Heart left ventricle (tissue), 16 donors: Measurements from ENCODE around the gene TTLL10. TPM values are rescaled to one million over a fixed set of nuclear protein-coding genes. Genes with fewer than 3 reads are reported as not detected.

ENCODE experiments used
- ATAC-seq, 4 donors: fragments of 200-7000 bp; cut with Tn5 transposase; one replicate each; pipeline ENCODE4 v1.9.1; 2020 to 2022; ENCODE audit warnings: moderate library complexity in 4 of 4, mild to moderate bottlenecking in 3 of 4, moderate number of reproducible peaks in 1 of 4
- DNase-seq, 5 donors: peaks; one replicate each; pipeline ENCODE4 v3.0.0-alpha.2; 2020
- H3K27ac ChIP-seq, 12 donors: fragments of 200-600 bp; sonication (generic) in 4 of 12; one replicate each; pipeline versions ENCODE4 v1.5.0 to v1.8.0; 2016 to 2022; ENCODE audit warnings: mild to moderate bottlenecking in 2 of 12
- H3K27me3 ChIP-seq, 9 donors: fragments of 200-600 bp; sonication (generic) in 2 of 9; one replicate each; pipeline versions ENCODE4 v1.5.1 to v1.8.0; 2016 to 2022; ENCODE audit warnings: mild to moderate bottlenecking in 3 of 9
- H3K36me3 ChIP-seq, 9 donors: fragments of 200-600 bp; sonication (generic) in 2 of 9; one replicate each; pipeline versions ENCODE4 v1.5.0 to v1.8.0; 2018 to 2022; ENCODE audit warnings: mild to moderate bottlenecking in 2 of 9
- H3K4me1 ChIP-seq, 12 donors: fragments of 200-600 bp; sonication (generic) in 4 of 12; one replicate each; pipeline versions ENCODE4 v1.5.0 to v1.8.0; 2016 to 2022; ENCODE audit warnings: mild to moderate bottlenecking in 3 of 12
- H3K4me3 ChIP-seq, 12 donors: fragments of 200-600 bp; sonication (generic) in 4 of 12; one replicate each; pipeline versions ENCODE4 v1.5.0 to v1.8.0; 2017 to 2022; ENCODE audit warnings: mild to moderate bottlenecking in 9 of 12, moderate library complexity in 4 of 12
- H3K9me3 ChIP-seq, 12 donors: fragments of 200-600 bp; sonication (generic) in 4 of 12; one replicate each; pipeline versions ENCODE4 v1.5.0 to v1.8.0; 2016 to 2022; ENCODE audit warnings: mild to moderate bottlenecking in 1 of 12
- CTCF ChIP-seq, 12 donors: fragments of 200-600 bp; sonication (generic) in 4 of 12; IDR thresholded peaks; one replicate each; pipeline versions ENCODE4 v1.5.0 to v1.8.0; 2018 to 2022; ENCODE audit warnings: antibody characterized with exemption in 12 of 12, mild to moderate bottlenecking in 5 of 12
- POLR2A ChIP-seq, 2 donors: fragments of 450-650 bp; IDR thresholded peaks; one replicate each; pipeline ENCODE4 v1.6.1; 2017; ENCODE audit warnings: antibody characterized with exemption in 2 of 2, mild to moderate bottlenecking in 2 of 2, moderate library complexity in 2 of 2
- WGBS, 4 donors: extraction: QIAGEN DNeasy Blood & Tissue Kit in 2 of 4; methylation state at CpG; one replicate each; pipeline versions ENCODE4 v1.1.5 to v1.1.7; 2013 to 2018; 5-methylcytosine and 5-hydroxymethylcytosine counted together
- intact Hi-C, 10 donors: fragments of 100-400 bp; cut with DNase I; formaldehyde crosslinking; loops; one replicate each; pipeline versions ENCODE4 v1.11.1 to v1.14.2; 2022
- polyA plus RNA-seq, 2 donors: library from polyadenylated mRNA; stranded (reverse); fragments of 200-250 nt; gene quantifications; one replicate each; pipeline ENCODE4 v1.2.3, GENCODE V29; 2013
- total RNA-seq, 9 donors: library from RNA; depleted of rRNA in 2 of 9; stranded (reverse); fragments of >200 nt in 2 of 9; fragmentation: NEBNext Ultra II Directional in 3 of 9; extraction: Animal tissue kit (Norgen Biotek cat#: 25700) in 3 of 9; gene quantifications; one replicate each; pipeline versions ENCODE4 v1.1.0 to v1.2.4, GENCODE V29; 2016 to 2023
- donor health status: ischemic (EF 13 %, LVEDD 7.1; RV severe dilation, severe dysfunction).
- donor health status: healthy with polysubstance abuse.
- donor health status: DM: no; HTN: yes; CAD: no.
- donor health status: DM: no; HTN: no; CAD: no.
- donor health status: ischemic (EF 25% LVEDD 6.9; RV normal size, moderate dysfunction).
- donor health status: ischemic (EF 25% LVEDD 5.7; RV mildly dilated, moderate dysfunction).
- donor health status: healthy.
- donor health status: DM: yes; HTN: yes; CAD: no.
- donor health status: ischemic (EF 35%, LVEDD 5.7; RV mildly dilated, moderate dysfunction).
- donor health status: nonischemic (EF 11% LVEDD 7.7; RV severe dilation, severe dysfunction).
- donor health status: DM: yes; HTN: yes; CAD: no.
- donor health status: PGD.
- donor health status: ischemic (EF 29% LVEDD 5.4; RV normal size, mild dysfunction).
- donor health status: nonischemic (EF 23%, LVEDD 6.1; RV moderate dilation, normal function).

The TTLL10 gene
- total and polyA plus RNA-seq, 11 donors = 0.03 to 0.53 (median 0.21) TPM; not detected in 4

GRCh38 chr1:1134300-1134970 is 39.2 kb upstream of the TTLL10 start:
- H3K27me3 ChIP-seq = peaks cover 12 to 26% (median 18%) of the 10 kb centered on the region in 9 donors
- H3K4me3 ChIP-seq = no peak overlapping the region
- peaks cover 0 to 13% (median 0%) of the 10 kb centered on the region in 12 donors for H3K4me1 ChIP-seq
- no peaks in the 10 kb centered on the region for H3K36me3 ChIP-seq
- ATAC-seq = no peak
- 79 to 94% (median 89%) methylated on average over 18 to 28 of the region's 28 CpGs for WGBS, 4 donors
- DNase-seq = no peak
- intact Hi-C loops = loop anchor here in 1 of 10 donors (5.0 kb wide), 1 partner anchor 33 kb away; no protein-coding TSS in a partner anchor
- no peaks in the 10 kb centered on the region for H3K9me3 ChIP-seq
- TF ChIP-seq CTCF (IDR thresholded peaks at IDR 0.05) (no peak), POLR2A (IDR thresholded peaks at IDR 0.05) (no peak)
- H3K27ac ChIP-seq = peak overlapping the region in 5 of 12 donors; percentile 2 to 42 (median 30)

- H3K9me3 ChIP-seq = no peaks in the 10 kb centered on the region
- peaks cover 0 to 13% (median 0%) of the 10 kb centered on the region in 12 donors for H3K4me1 ChIP-seq
- intact Hi-C loops = no loop called here
- peak in 2 of 5 donors; percentile 48 to 57 for DNase-seq
- no peak overlapping the region for H3K4me3 ChIP-seq
- peak in 2 of 4 donors; percentile 28 to 41 for ATAC-seq
- H3K27ac ChIP-seq = peak overlapping the region in 4 of 12 donors; percentile 14 to 42 (median 31)
- no peak for TF ChIP-seq POLR2A (IDR thresholded peaks at IDR 0.05)
- TF ChIP-seq CTCF (IDR thresholded peaks at IDR 0.05) = no peak
- peaks cover 12 to 27% (median 18%) of the 10 kb centered on the region in 9 donors for H3K27me3 ChIP-seq
- WGBS, 4 donors = 77 to 83% (median 79%) methylated on average over 20 of the region's 20 CpGs
- no peaks in the 10 kb centered on the region for H3K36me3 ChIP-seq
These were observed 38.1 kb upstream of the TTLL10 start for GRCh38 chr1:1135339-1136136.

GRCh38 chr1:1136547-1137230 is 37.0 kb upstream of the TTLL10 start:
- peak overlapping the region in 1 of 12 donors; percentile 37 for H3K4me3 ChIP-seq
- peaks cover 0 to 13% (median 0%) of the 10 kb centered on the region in 12 donors for H3K4me1 ChIP-seq
- H3K36me3 ChIP-seq = no peaks in the 10 kb centered on the region
- no peak overlapping the region for H3K27ac ChIP-seq
- TF ChIP-seq CTCF (IDR thresholded peaks at IDR 0.05) (no peak), POLR2A (IDR thresholded peaks at IDR 0.05) (no peak)
- DNase-seq = peak in 1 of 5 donors; percentile 46
- H3K9me3 ChIP-seq = no peaks in the 10 kb centered on the region
- ATAC-seq = no peak
- intact Hi-C loops = no loop called here
- peaks cover 14 to 31% (median 21%) of the 10 kb centered on the region in 9 donors for H3K27me3 ChIP-seq
- 22 to 51% (median 36%) methylated on average over 9 to 48 of the region's 48 CpGs for WGBS, 4 donors
